Stimulated activated effector memory CD8-positive, alpha-beta T cell treated with anti-CD3 and anti-CD28 coated beads, Interleukin-12 subunit alpha, Interleukin-12 subunit beta, amount 100 ng/mL, for 72 hours (primary cell): ENCODE measurements around the gene TSPYL2.

Experiments used
- ATAC-seq: fragments of 150-1000 bp; cut with Tn5 transposase; 2 replicates; pipeline ENCODE4 v1.10.0; 2021
- DNase-seq, 2 donors: peaks; one replicate each; pipeline ENCODE4 v3.0.0; 2021 to 2022; ENCODE audit warnings: low spot score in 2 of 2
- H3K27ac Mint-ChIP-seq: one replicate; pipeline ENCODE4 v1.8.0; 2022; ENCODE audit warnings: mild to moderate bottlenecking, mixed read lengths
- H3K36me3 Mint-ChIP-seq: one replicate; pipeline ENCODE4 v1.8.0; 2022; ENCODE audit warnings: mild to moderate bottlenecking, mixed read lengths
- H3K4me1 Mint-ChIP-seq: one replicate; pipeline ENCODE4 v1.8.0; 2022; ENCODE audit warnings: mixed read lengths
- H3K4me3 Mint-ChIP-seq: one replicate; pipeline ENCODE4 v1.8.0; 2022; ENCODE audit warnings: mild to moderate bottlenecking, mixed read lengths
- H3K9me3 Mint-ChIP-seq: one replicate; pipeline ENCODE4 v1.8.0; 2022; ENCODE audit warnings: mixed read lengths

Gene TSPYL2

DNA sequence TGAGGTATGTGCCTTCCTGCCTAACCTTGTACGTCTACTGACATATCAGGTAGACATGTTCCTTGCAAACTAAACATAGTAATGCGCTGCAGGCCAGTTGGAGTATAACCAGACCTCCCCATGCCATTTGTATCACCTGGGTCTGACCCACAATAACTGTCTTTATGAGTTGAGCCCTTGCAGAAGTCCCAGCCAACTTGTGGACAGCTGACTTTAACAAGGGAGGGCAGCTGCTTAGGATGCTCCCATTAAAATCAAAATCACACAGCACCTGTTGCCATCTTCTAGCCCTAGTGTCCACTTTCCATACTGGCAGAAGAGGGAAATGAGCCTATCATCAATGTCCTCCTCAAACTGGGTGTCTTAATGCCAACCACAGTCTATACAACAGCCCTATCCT is 53.4 kb downstream of the TSPYL2 start:
- H3K9me3 Mint-ChIP-seq = no peaks in the 10 kb centered on the region
- ATAC-seq (no peak), DNase-seq (no peak)
- no peak overlapping the region for H3K27ac Mint-ChIP-seq
- H3K36me3 Mint-ChIP-seq = peaks cover 13% of the 10 kb centered on the region
- no peaks in the 10 kb centered on the region for H3K4me1 Mint-ChIP-seq
- H3K4me3 Mint-ChIP-seq = no peak overlapping the region
